HG03469 (cell line): ENCODE results near the gene PIWIL4.

ENCODE experiments used
- ATAC-seq: cut with Tn5 transposase; IDR thresholded peaks from one replicate; pipeline ENCODE4 v1.9.1; 2021; ENCODE audit warnings: mild to moderate bottlenecking, moderate library complexity, moderate number of reproducible peaks; ENCODE audit not compliant: unreplicated experiment

Gene PIWIL4

DNA sequence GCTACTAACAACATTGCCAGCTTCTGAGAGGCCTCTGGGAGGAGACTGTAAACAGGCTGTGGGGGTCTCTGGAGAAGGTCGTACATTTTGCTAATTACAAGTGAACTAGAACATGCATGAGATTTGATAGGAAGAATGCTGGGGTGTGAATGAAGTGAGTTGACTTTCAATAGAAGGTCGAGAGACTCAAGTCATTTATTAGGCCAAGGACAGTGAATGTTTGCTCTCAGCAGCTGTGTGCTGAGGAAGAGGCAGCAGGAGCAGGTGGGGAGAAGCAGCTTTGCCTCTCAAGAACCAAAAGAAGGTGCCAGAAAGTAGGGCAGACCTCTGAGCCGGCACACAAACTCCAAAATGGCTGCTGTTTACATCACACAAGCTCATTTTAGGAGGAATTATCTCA lies 91.7 kb downstream of the PIWIL4 start:
- ATAC-seq, result no peak

DNA sequence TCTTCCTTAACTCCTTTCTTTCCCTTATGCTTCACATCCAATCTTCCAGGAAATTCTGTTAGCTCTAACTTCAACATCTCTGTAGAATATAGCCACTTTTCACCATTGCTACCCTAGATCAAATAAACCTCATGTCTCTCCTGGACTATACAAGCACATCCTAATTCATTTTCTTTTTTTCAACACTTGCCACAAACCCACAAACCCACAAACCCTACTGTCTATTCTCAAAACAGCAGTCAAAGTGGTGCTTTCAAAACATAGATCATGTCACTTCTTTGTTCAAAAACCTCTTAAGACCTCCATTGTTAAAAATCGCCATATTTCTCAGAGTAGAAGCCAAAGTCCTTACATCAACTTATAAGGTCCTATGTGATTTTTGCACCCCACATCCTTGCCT lies 94.3 kb downstream of the PIWIL4 start:
- no peak for ATAC-seq

DNA sequence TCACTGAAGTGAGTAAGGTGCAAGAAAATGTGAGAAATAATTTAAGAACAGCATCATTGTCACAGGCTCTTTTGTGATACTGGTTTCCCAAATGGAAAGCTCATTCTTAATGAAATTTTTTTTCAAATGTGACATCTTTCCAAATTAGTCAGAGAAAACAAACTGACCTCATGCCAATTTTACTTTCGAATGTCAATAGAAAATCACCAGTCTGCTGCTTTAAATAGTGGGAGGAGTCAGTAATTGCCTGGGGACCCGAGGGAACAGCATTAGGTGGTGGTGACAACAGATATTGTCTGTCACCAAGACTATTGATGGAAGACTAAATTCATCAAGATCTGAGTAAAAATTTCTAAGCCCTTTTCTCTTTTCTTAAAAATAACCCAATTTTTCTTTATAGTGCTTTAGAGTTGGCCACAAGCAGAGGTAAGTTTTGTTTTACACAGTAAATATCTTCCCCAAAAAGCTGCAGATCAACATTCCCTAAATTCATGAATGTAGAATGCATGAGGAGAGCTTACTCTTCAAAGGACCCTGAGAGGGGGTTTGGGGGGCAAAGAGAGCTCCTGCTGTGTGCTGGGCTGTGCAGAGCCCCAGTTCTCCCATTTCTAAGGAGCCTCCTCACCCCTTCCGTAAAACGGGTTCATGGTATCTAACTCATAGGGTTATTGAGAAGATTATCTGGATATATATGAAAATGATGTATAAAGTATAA lies 95.1 kb downstream of the PIWIL4 start:
- ATAC-seq, result no peak

DNA sequence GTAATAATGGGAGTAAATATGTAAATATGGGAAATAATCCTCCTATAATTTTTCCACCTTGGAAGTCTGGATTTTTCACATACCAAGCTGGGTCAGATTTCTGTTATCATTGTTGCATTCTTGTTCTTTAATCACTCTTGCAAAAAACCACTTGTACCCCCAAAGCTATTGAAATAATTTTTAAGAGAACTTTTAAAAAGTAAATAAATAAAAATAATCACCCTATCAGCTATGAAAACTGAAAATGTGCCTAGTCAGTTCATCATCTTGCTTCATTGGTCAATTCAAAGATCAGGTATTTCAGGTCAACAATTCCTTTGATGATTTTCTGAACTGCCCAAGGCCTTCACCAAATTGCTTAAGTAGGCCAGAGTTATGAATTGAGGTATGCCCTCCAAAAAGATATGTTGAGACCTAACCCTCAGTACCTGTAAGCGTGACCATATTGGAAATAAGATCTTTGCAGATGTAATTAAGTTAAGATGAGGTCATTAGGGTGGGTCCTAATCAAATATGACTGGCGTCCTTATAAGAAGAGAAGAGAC lies 95.8 kb downstream of the PIWIL4 start:
- no peak for ATAC-seq

DNA sequence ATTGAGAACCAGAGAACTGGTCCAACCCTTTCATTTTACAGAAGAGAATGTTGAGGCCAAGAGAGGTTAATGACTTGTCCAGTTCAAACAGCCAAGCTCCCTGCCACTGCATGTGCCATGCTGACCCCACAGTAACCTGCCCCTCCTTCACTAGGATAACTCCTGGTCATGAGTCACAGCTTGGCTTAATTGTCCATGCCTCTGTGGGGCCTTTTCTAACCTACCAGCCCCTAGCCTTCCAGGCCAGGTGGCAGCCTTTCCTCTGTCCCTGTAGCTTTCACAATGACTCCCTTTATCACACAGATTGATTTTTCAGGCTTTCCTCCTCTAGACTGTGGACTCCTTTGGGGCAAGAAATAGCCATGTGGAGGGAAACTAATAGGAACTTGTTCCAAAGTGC lies 97.2 kb downstream of the PIWIL4 start:
- no peak for ATAC-seq

DNA sequence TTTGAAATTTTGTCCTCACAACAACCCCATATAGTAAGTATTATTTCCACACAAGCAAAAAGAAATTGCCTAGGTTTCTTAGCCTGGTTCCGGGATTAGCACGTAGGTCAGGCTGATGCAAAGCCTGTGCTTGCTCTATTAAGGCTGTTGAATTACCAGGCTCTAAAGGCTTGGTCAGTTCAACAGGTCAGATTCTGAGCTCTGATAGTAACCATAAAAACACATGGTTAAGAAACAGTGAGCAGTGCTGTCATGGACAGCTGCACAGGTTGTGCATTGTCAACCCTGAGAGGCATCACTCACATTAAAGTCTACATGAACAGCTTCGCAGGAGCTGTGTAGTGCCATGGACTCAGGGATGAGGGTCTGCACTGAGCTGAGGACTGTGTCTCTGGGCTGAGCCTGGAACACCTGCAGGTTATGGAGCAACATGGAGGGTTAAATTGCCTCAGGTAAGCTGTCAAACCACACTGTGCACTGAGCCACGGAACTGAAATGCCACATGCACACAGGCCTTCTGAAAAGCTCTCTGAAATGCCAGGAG lies 98.0 kb downstream of the PIWIL4 start:
- no peak for ATAC-seq

DNA sequence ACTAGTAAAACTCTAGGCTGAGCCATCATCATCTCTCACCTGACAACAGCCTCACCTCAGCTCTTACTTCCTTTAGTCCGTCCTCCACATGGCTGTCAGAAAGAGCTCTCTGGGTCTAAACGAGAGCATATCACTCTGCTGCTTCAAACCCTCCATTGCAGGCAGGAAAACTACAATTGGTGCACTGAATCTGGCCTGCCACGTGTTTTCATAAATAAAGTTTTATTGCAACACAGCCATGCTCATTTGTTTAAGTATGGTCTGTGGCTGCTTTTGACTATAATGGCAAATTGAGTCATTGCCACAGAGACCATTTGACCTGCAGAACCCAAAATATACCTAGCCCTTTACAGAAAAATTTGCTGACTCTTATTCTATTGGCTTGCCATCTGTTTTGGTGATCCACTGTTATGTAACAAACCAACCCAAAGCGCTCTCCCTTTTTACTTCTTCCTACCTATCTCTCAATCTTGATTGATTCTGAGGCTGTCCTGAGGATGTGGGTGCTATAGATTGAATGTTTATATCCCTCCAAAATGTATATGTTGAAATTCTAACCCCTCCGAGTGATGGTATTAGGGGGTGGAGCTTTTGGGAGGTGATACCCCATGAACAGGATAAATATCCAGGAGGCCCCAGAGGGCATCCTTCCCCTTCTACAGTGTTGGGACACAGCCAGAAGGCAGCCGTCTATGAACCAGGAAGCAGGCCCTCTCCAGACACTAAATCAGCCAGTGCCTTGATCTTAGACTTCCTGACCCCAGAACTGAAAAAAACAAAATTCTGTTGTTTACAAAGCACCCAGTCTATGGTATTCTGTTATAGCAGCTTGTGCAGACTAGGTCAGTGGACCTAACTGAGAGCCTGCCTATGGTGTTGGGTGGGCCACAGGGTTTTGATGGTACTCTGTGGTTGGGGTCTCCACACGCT lies 99.9 kb downstream of the PIWIL4 start:
- no peak for ATAC-seq

DNA sequence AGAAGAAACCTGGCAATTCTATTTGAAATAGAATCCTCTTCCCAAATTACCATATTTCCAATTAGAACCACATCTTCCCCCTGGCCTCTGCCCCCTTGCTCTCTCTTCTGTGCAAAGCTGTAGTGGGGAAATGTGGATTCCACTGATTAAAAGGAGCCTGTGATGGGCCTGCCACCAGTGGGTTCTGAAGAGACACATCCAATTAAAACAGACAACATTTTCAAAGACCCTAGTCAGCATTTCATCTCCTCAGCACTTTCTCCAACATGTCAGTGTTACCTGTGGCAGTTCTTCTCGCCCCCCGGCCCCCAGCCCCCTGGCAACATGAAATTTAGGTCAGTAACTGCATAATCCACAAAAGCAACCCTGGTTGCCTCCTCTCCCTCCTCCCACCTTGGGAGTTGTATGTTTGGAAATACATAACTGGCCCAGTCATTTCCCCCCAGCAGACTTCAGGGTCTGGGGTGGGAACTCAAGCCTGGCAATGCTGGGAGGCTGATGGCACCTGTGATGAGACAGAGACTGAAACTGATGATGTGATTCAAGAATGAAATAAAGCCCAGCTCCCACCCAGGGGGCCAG lies 101.1 kb downstream of the PIWIL4 start:
- no peak for ATAC-seq

DNA sequence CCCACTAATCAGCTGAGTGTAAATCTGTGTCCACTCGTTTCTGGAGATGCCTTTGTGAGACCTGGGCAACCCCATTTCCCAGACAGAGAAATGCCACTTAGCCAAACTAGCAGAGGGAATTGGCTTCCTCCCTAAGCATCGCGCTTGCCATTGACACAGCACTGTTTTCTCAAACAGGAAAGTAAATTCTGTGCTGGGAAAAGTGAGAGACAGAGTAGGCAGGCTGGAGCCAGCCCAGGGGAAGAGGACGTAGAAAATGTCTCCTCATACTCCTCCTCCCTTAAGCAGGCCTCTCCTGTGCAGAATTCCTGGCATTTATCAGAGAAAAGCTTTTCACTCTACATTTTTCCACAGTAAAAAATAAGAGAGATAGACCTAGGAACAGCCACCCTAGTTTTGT lies 101.9 kb downstream of the PIWIL4 start:
- no peak for ATAC-seq
